MCF 10A (cell line): ENCODE results near the gene PXDC1. TPM values are rescaled to one million over a fixed set of nuclear protein-coding genes. Genes with fewer than 3 reads are reported as not detected.

Source experiments
- BruUV-seq: library from RNA; stranded (reverse); fragments of 400-500 nt; replicated peaks from 2 replicates; lab custom pipeline; 2021; lab: Mats Ljungman, UMichigan
- CTCF ChIA-PET: fragments of 300-600 bp; sonication (Branson Sonifier 250); formaldehyde crosslinking; extraction: SDS; loops from one replicate; lab custom pipeline; 2021; ENCODE audit warnings: antibody characterized with exemption, inconsistent platforms; lab: Yijun Ruan, JAX
- POLR2A ChIA-PET: fragments of 300-600, 350-650 bp; sonication (Branson Sonifier 250); formaldehyde crosslinking; extraction: SDS; loops from one replicate; lab custom pipeline; 2020; ENCODE audit warnings: antibody characterized with exemption, inconsistent platforms; lab: Yijun Ruan, JAX
- DNase-seq: peaks from one replicate; pipeline ENCODE4 v3.0.0-alpha.2; 2018; ENCODE audit not compliant: unreplicated experiment
- H3K27ac Mint-ChIP-seq: one replicate; pipeline ENCODE4 v1.8.0; 2022; ENCODE audit warnings: mild to moderate bottlenecking, low read depth, mixed read lengths; ENCODE audit not compliant: unreplicated experiment
- H3K27me3 Mint-ChIP-seq: one replicate; pipeline ENCODE4 v1.8.0; 2022; ENCODE audit warnings: mixed read lengths; ENCODE audit not compliant: insufficient read depth, unreplicated experiment
- H3K36me3 Mint-ChIP-seq: one replicate; pipeline ENCODE4 v1.8.0; 2022; ENCODE audit warnings: mild to moderate bottlenecking, moderate library complexity, mixed read lengths; ENCODE audit not compliant: insufficient read depth, unreplicated experiment
- H3K4me1 Mint-ChIP-seq: one replicate; pipeline ENCODE4 v1.8.0; 2022; ENCODE audit warnings: mixed read lengths; ENCODE audit not compliant: insufficient read depth, unreplicated experiment
- H3K4me3 Mint-ChIP-seq: one replicate; pipeline ENCODE4 v1.8.0; 2022; ENCODE audit warnings: mild to moderate bottlenecking, moderate library complexity, mixed read lengths; ENCODE audit not compliant: unreplicated experiment
- H3K9me3 Mint-ChIP-seq: one replicate; pipeline ENCODE4 v1.8.0; 2022; ENCODE audit warnings: mixed read lengths; ENCODE audit not compliant: unreplicated experiment
- intact Hi-C: fragments of 100-400 bp; cut with micrococcal nuclease; formaldehyde crosslinking; loops from 2 replicates; pipeline ENCODE4 v1.14.1; 2022
- total RNA-seq: library from RNA; stranded (reverse); gene quantifications from 2 replicates; pipeline ENCODE4 v1.2.3, GENCODE V29; 2022
- TF ChIP-seq, protein P1 (sequence below): fragments of 200-600 bp; IDR thresholded peaks from one replicate; pipeline ENCODE4 v1.8.0; 2022; ENCODE audit warnings: antibody characterized with exemption, mild to moderate bottlenecking; ENCODE audit not compliant: unreplicated experiment

PXDC1 gene
- total RNA-seq, 1 experiment from 2014 or later = 48.1 TPM

DNA sequence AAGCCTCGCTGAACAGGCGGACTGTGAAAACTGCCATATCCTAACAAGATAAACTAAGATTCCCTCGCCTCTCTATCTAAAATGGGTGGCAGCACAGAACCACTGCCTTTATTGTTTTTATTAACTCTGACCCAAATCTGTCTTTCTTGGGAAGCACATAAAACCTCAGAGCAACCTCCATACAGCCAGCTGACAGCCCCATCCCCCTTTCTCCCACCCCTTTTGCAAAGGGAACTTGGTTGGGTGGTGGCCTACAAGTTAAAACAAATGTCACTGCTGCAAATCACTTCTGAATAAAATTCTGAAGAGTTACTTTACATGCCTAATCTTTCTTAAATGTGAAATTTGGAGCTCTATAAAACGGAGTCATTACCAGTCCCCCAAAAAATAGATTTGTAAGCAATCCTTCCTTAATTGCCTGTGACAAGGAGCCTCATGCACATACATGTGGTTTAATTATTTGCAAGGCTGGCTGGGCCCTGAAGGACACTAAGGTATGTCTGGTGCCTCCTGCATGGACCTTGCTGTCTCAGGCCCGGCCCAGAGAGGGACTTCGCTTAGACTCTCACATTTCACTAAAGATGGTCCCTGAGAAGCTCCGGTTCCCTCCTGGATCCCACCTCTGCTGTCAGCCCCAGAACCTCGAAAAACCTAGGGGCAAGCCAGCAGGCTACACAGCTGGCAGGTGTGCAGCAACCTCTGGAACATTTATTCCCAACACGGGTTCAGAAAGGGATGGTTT lies 21.7 kb downstream of the PXDC1 start:
- no TSS peak for BruUV-seq
- H3K27me3 Mint-ChIP-seq = no peaks in the 10 kb centered on the region
- peaks cover 66% of the 10 kb centered on the region for H3K36me3 Mint-ChIP-seq
- TF ChIP-seq, protein P1, sequence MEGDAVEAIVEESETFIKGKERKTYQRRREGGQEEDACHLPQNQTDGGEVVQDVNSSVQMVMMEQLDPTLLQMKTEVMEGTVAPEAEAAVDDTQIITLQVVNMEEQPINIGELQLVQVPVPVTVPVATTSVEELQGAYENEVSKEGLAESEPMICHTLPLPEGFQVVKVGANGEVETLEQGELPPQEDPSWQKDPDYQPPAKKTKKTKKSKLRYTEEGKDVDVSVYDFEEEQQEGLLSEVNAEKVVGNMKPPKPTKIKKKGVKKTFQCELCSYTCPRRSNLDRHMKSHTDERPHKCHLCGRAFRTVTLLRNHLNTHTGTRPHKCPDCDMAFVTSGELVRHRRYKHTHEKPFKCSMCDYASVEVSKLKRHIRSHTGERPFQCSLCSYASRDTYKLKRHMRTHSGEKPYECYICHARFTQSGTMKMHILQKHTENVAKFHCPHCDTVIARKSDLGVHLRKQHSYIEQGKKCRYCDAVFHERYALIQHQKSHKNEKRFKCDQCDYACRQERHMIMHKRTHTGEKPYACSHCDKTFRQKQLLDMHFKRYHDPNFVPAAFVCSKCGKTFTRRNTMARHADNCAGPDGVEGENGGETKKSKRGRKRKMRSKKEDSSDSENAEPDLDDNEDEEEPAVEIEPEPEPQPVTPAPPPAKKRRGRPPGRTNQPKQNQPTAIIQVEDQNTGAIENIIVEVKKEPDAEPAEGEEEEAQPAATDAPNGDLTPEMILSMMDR = no peak
- no peak for DNase-seq
- intact Hi-C loops = loop anchor here (10.0 kb wide), 1 partner anchor 205 kb away; no protein-coding TSS in a partner anchor
- no peak overlapping the region for H3K27ac Mint-ChIP-seq
- H3K9me3 Mint-ChIP-seq = no peaks in the 10 kb centered on the region
- ChIA-PET POLR2A (interaction anchor here (0.6 kb wide), 1 partner anchor 294 kb away, joined by 4 read pairs; no protein-coding TSS in a partner anchor), CTCF (interaction anchor here (0.9 to 1.9 kb wide), 4 partner anchors 203 to 450 kb away, joined by 3 to 6 read pairs (median 5); partner anchors contain the start of gene SLC22A23)
- H3K4me1 Mint-ChIP-seq = peaks cover 9% of the 10 kb centered on the region
- no peak overlapping the region for H3K4me3 Mint-ChIP-seq

DNA sequence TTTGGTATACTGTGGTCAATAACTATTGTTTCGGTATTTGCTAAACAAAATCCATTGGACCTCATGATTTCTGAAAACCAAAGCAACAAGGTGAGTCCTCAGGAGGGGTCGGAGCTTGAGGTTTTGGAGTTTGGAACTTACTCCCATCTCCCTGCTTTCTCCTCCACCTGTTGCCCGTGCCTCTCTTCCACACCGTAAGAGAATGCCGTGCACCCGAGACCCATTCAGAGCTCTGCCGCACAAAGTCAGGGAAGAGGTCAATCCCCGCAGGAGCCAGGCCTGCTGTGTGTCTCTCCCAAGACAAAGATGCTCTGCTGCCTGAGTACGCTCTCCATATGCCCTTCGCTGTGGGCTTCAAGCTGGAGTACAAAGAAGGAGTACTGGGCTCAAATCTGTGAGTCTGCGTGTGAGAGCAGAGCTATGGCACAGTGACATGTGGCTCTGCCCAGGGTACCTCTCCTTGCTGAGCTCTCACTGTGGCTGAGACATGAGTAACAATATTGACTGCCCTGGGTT lies 23.9 kb downstream of the PXDC1 start:
- POLR2A ChIA-PET = no interaction called here
- Mint-ChIP-seq H3K27ac (no peak overlapping the region), H3K36me3 (peaks cover 65% of the 10 kb centered on the region), H3K4me1 (peaks cover 9% of the 10 kb centered on the region), H3K9me3 (no peaks in the 10 kb centered on the region), H3K27me3 (no peaks in the 10 kb centered on the region), H3K4me3 (no peak overlapping the region)
- intact Hi-C loops = no loop called here
- CTCF ChIA-PET = interaction anchor here (1.2 to 1.4 kb wide), 2 partner anchors 330 to 446 kb away, joined by 3 to 7 read pairs; no protein-coding TSS in a partner anchor
- DNase-seq = no peak
- BruUV-seq = no TSS peak
- TF ChIP-seq, protein P1 = no peak

DNA sequence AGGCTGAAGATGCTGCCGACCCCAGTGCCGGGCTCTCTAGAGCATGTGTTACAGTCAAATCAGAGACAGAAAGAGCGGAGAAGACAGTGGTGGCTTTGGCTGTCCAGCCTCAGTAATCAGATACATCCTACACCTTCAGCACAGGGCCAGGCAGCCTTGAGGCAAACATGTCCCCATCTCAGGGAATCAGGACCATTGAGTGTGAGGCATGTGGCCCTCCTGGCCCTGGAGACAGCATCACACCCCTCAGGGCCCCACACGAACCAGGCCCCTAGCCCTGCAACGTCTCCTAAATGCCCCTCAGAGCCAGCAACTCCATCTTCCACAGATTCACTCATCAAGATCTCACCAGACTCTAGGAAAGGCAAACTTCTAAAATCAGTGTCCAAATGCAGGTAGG lies 24.5 kb downstream of the PXDC1 start:
- peaks cover 3% of the 10 kb centered on the region for H3K4me1 Mint-ChIP-seq
- no peak for DNase-seq
- H3K4me3 Mint-ChIP-seq = no peak overlapping the region
- TF ChIP-seq, protein P1 = no peak
- BruUV-seq = no TSS peak
- H3K36me3 Mint-ChIP-seq = peaks cover 70% of the 10 kb centered on the region
- intact Hi-C loops = no loop called here
- H3K27me3 Mint-ChIP-seq = no peaks in the 10 kb centered on the region
- CTCF ChIA-PET = interaction anchor here (1.2 kb wide), 1 partner anchor 329 kb away, joined by 3 read pairs; no protein-coding TSS in a partner anchor
- no peaks in the 10 kb centered on the region for H3K9me3 Mint-ChIP-seq
- POLR2A ChIA-PET = no interaction called here
- no peak overlapping the region for H3K27ac Mint-ChIP-seq

DNA sequence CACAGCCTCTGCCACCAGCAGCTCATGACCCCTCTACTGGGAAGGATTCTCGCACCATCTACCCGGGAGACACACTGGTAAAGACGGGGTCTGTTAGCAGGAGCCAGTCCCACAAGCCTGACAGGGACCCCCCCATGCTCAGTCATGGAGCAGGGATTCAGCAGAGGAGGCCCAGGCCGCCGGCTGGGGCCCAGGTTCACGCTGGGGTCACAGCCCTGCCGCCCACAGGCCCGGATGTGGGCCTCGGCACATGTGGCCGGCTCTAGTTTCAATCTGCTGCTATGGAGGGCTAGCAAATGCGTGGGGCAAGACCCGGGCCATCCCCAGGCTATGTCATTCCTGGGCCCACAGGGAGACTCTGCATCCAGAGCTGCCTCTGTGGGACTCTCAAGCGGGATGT lies 25.1 kb downstream of the PXDC1 start:
- H3K27ac Mint-ChIP-seq = no peak overlapping the region
- POLR2A ChIA-PET = no interaction called here
- H3K36me3 Mint-ChIP-seq = peaks cover 74% of the 10 kb centered on the region
- intact Hi-C loops = no loop called here
- no TSS peak for BruUV-seq
- H3K4me1 Mint-ChIP-seq = no peaks in the 10 kb centered on the region
- TF ChIP-seq, protein P1 = no peak
- H3K4me3 Mint-ChIP-seq = no peak overlapping the region
- no peak for DNase-seq
- no peaks in the 10 kb centered on the region for H3K27me3 Mint-ChIP-seq
- H3K9me3 Mint-ChIP-seq = no peaks in the 10 kb centered on the region
- CTCF ChIA-PET = interaction anchor here (0.7 to 1.2 kb wide), 2 partner anchors 198 to 329 kb away, joined by 3 read pairs; no protein-coding TSS in a partner anchor
